SH-SY5Y (cell line): Measurements from ENCODE around the gene NOX3.

Source experiments
- GATA2 ChIP-seq: IDR thresholded peaks from 2 replicates; pipeline ENCODE4 v1.6.1; 2011; ENCODE audit warnings: mild to moderate bottlenecking, low read depth, low read length
- GATA3 ChIP-seq: IDR thresholded peaks from 2 replicates; pipeline ENCODE4 v1.6.1; 2011; ENCODE audit warnings: low read depth, mild to moderate bottlenecking, low read length, moderate library complexity

The NOX3 gene, protein sequence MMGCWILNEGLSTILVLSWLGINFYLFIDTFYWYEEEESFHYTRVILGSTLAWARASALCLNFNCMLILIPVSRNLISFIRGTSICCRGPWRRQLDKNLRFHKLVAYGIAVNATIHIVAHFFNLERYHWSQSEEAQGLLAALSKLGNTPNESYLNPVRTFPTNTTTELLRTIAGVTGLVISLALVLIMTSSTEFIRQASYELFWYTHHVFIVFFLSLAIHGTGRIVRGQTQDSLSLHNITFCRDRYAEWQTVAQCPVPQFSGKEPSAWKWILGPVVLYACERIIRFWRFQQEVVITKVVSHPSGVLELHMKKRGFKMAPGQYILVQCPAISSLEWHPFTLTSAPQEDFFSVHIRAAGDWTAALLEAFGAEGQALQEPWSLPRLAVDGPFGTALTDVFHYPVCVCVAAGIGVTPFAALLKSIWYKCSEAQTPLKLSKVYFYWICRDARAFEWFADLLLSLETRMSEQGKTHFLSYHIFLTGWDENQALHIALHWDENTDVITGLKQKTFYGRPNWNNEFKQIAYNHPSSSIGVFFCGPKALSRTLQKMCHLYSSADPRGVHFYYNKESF

DNA sequence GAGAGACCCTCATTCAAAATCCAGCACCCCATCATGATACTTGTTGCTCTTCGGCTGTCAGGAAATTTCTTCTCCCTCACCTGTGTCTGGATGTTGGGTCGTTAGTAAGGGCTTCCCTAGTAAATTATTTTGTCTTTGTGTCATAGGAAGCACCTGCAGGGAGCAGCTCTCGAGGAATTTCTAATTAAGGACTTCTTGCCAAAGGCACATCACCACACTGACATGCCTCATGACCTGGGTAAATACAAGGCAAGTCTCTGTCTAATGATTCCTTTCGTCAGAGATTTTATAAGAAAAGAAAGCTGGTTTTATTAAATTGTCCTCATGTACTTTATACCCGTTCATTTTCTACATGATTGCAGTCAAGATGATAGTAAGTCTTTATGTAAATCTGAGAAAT is at the start of gene NOX3:
TSS of gene NOX3 (minus strand) at position 74 of the 400 bp plus-strand sequence. CDS start at position 35, 39 bp downstream.
- no peak for TF ChIP-seq GATA2
- no peak for TF ChIP-seq GATA3

DNA sequence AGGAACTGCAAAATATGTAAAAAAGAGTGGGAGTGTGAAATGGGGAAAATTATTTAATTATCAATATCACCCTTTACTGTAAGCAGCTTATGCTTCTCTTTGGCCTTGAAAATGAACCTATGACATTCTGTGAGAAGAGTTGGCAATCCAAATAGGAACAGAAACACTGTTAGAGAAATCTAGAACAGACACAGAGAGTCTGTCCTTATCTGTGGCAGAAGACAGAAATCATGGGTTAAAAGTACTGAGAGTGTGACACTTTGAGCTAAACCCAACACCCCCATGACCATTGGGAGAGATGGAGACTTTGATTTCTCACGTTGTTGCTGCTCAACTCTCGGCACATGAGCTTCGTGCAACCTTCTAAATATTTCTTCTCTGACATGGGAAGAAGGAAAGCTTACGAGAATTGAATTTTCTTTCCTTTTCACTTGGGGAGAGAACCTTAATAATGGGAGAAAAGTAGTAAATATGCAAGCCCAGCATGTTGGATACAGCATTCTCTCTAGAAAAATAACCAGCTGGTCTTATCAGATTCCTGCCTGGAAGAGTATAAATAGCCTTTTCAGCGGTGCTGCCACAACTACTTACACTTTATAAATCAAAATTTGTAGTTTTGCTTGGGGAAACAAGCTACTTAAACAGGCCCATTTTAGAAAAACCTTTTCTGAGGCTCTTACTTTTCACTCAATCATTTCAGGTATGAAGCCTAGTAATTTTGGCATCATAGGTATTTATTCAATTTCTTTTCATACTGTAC is 49.4 kb upstream of the NOX3 start:
- no peak for TF ChIP-seq GATA3

DNA sequence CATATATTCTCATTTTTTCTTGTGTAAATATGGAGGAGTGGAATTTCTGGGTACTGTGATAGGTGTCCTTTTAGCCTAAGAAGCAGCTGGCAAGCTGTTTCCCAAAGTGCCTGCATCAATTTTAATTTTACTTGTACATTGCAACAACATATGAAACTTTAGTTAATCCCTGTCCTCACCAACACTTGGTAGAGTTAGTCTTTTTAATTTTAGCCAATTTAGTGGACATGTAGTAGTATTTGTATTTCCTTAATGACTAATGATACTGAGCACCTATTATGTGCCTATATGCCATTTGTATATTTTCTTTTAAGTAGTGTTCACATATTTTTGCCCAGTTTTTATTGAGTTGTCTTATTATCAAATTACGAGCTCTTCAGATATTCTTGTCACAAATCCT is 46.8 kb upstream of the NOX3 start:
- TF ChIP-seq GATA3 = no peak
- TF ChIP-seq GATA2 = no peak

DNA sequence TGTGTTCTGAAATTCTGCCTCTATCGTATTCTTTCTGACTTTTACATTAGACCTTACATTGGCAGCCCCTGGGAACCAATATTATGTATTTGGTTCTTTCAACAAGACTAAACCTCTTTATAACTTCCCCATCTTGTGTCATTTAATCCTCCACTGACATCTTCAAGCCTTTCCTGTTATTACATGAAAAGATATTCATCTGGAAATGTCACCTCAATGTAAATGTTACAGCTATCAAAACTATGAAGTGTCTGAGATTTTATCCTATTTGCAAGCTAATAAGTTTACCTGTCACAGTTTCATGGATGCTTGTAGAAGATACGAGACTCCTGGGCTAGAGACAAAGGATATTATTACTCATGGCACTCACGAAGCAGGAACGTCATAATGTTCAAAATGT is 43.9 kb upstream of the NOX3 start:
- TF ChIP-seq GATA2 = no peak
- TF ChIP-seq GATA3 = no peak

DNA sequence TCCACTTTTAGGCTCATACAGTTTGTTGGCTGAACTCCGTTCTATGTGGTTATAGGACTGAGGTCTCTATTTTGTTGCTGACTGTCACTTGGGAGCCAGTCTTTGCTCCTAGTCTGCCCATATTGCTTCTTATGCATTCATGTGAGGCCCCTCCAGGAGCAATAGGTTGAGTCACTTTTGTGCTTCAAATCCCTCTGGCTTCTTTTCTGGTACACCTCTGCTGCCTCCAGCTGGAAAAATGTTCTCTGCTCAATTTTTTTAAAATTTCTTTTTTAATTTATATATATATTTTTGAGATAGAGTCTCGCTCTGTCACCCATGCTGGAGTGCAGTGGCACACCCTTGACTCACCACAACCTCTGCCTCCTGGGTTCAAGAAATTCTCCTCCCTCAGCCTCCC is 42.7 kb upstream of the NOX3 start:
- no peak for TF ChIP-seq GATA3
- TF ChIP-seq GATA2 = no peak

DNA sequence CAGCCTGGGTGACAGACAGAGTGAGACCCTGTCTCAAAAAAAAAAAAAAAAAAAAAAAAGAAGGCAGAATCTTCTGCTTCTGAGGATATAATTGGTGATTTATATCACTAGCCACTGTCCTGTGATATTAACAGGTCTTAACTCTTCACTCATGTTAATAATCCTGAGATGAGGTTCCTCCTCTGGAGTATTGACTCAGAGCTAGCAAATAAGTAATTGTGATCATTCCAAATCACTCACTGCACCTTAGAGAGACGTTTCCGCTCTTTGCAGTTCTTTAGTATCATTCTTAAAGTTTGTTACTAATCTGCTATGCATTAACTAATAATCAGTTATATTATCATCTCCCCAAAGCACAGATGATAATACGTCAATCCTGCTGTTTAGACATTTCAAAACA is 41.6 kb upstream of the NOX3 start:
- TF ChIP-seq GATA3 (no peak), GATA2 (no peak)

DNA sequence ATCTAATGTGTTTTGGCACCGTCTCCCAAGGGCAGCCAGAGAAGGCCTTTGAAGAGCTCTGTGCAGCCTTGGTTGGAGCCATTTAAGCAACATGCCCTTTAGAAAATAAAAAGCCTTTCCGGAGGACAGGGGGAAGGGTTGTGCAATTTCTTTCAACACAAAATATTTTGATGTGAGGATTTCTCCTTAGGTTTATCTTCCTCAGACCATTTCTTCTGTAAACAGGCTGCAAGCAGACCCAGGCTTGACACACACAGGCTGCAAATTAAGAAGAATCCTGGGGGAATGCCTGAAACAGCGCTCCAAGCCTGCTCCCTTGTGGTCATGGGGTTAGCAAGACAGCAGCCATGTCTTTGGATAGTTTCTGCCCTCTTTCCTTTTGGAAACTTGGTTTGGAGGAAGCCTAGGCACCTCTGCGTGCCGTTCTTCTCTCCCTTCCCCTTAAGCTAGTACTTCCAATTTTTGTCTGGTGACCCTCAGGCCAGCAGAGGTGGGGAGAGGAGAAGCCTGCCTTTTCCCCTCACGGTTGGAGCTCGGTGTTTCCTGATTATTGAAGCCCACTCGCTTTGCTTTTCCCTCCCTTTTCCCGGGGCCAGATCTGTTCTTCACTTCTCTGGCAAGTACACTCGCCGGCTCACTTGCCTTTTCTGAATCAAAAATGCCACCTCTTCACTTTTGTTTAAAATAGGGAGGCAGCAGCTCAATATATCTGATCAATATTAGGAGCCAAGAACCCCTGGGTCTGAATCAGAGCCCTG is 39.6 kb upstream of the NOX3 start:
- TF ChIP-seq GATA2 (no peak), GATA3 (no peak)

GRCh38 chr6:155493694-155494143 is 38.1 kb upstream of the NOX3 start:
- TF ChIP-seq GATA2 (no peak), GATA3 (no peak)

- no peak for TF ChIP-seq GATA3
- no peak for TF ChIP-seq GATA2
Measured at GRCh38 chr6:155493026-155493693, 37.5 kb upstream of the NOX3 start.

DNA sequence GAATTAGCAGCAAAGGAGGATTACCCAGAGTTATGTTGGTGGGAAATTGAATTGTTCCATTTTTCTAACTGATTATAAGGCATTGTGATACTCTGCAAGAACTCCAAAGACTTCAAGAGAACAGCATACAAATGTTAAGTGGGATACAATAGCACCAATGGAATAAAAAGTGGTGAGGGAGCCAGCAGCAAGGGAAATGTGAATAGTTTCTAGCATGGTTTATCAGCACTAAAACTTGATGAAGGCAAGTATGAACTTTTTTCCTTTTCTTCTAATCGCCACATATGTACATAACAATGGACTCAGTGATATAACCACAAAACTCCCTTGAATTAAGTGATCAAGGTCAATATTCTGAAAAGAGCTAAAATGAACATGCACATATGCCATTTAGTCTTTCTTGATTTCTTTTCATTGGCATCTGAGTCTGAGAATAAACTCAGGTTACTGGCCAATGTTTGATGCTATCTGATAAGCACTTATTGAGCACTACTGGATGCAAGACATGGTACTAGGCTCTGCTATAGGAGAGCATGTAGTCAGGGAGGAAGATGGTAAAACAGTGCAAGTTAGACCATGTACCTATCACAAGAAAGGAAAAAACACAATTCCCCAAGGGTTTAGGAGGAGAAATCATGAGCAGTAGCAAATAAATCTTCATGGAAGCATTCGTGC is 36.6 kb upstream of the NOX3 start:
- TF ChIP-seq GATA2 = no peak

- TF ChIP-seq GATA2 (no peak), GATA3 (no peak)
Measured at GRCh38 chr6:155491421-155491820, 35.8 kb upstream of the NOX3 start.

DNA sequence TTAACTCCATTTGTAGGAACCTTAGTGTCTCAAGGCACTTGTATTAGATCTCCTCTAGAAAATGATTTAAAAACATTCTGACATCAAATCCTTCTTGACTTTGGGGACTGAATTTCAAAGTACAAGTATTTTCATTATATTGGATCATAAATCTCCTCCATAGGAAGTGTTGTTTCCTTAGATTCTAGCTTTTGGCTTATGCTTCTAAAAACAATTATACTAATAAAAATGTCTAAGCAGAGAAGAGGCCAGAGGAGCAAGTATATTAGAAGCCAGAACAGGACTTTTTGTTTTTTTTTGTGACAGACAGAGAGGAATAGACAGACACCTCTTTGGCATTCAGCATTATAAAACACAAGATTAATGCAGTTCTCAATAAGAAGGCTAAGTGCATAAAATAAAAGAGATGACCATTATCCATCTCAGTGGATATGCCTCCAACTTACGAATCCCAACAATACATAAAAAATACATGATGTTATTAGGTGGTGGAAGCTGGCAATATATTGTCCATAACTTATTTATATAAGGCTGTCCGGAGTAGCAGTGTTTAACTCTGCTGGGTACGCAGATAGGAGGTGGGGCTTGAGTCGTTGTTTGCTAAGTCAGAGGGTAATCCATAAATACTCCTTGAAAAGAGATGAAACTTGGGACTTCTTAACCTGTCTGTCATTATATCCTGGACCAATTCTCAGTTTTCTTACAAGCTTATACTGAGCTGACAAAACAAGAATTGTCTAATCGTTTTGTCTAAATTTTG is 31.9 kb upstream of the NOX3 start:
- TF ChIP-seq GATA2 = no peak
